HG03442 (cell line): ENCODE data around the gene NELL1.

Experiments
- ATAC-seq: cut with Tn5 transposase; IDR thresholded peaks from one replicate; pipeline ENCODE4 v1.9.1; 2021; ENCODE audit warnings: mild to moderate bottlenecking, moderate library complexity; ENCODE audit not compliant: unreplicated experiment

NELL1 gene

GRCh38 chr11:21472261-21472660 lies 802.9 kb downstream of the NELL1 start:
- ATAC-seq = no peak

- no peak for ATAC-seq
Observed at GRCh38 chr11:21474529-21474928, 805.1 kb downstream of the NELL1 start.

- no peak for ATAC-seq
Observed at GRCh38 chr11:21475276-21475675, 805.9 kb downstream of the NELL1 start.

- ATAC-seq = no peak
Observed at GRCh38 chr11:21476588-21476987, 807.2 kb downstream of the NELL1 start.

- no peak for ATAC-seq
Observed at GRCh38 chr11:21480240-21480639, 810.9 kb downstream of the NELL1 start.

GRCh38 chr11:21481255-21481654 lies 811.9 kb downstream of the NELL1 start:
- no peak for ATAC-seq

- no peak for ATAC-seq
Observed at GRCh38 chr11:21484039-21484438, 814.7 kb downstream of the NELL1 start.

- no peak for ATAC-seq
Observed at GRCh38 chr11:21485006-21485405, 815.6 kb downstream of the NELL1 start.

- ATAC-seq = no peak
Observed at GRCh38 chr11:21485426-21485825, 816.0 kb downstream of the NELL1 start.

- no peak for ATAC-seq
Observed at GRCh38 chr11:21489416-21490115, 820.2 kb downstream of the NELL1 start.

GRCh38 chr11:21492931-21493330 lies 823.5 kb downstream of the NELL1 start:
- ATAC-seq = no peak

GRCh38 chr11:21494946-21495345 lies 825.6 kb downstream of the NELL1 start:
- no peak for ATAC-seq

GRCh38 chr11:21495879-21496278 lies 826.5 kb downstream of the NELL1 start:
- no peak for ATAC-seq

- ATAC-seq = no peak
Observed at GRCh38 chr11:21501245-21501644, 831.9 kb downstream of the NELL1 start.

- ATAC-seq = no peak
Observed at GRCh38 chr11:21505070-21505469, 835.7 kb downstream of the NELL1 start.

- peak; percentile 69 for ATAC-seq
Observed at GRCh38 chr11:21511835-21512440, 842.6 kb downstream of the NELL1 start.

GRCh38 chr11:21514316-21514715 lies 844.9 kb downstream of the NELL1 start:
- no peak for ATAC-seq

GRCh38 chr11:21520244-21520643 lies 850.9 kb downstream of the NELL1 start:
- ATAC-seq = no peak

- no peak for ATAC-seq
Observed at GRCh38 chr11:21529187-21529586, 859.8 kb downstream of the NELL1 start.

- ATAC-seq = no peak
Observed at GRCh38 chr11:21534288-21534687, 864.9 kb downstream of the NELL1 start.

- no peak for ATAC-seq
Observed at GRCh38 chr11:21537980-21538379, 868.6 kb downstream of the NELL1 start.

- no peak for ATAC-seq
Observed at GRCh38 chr11:21541187-21541751, 871.9 kb downstream of the NELL1 start.
